K562 (cell line): ENCODE results near the gene CAMSAP3. TPM values are rescaled to one million over a fixed set of nuclear protein-coding genes. Genes with fewer than 3 reads are reported as not detected.

Experiments used
- CBX8 ChIP-seq: fragments of 200-600 bp; sonication (generic); IDR thresholded peaks from 2 replicates; pipeline ENCODE4 v1.6.1; 2012; ENCODE audit warnings: borderline replicate concordance, mixed run types, low read depth, mild to moderate bottlenecking, moderate library complexity, mixed read lengths, low read length, control low read depth, inconsistent platforms; ENCODE audit not compliant: poor library complexity, severe bottlenecking; ENCODE audit errors: extremely low read depth
- FOXM1 ChIP-seq, 2 experiments: fragments of 450-650 bp in 1 of 2; sonication (generic) in 1 of 2; formaldehyde crosslinking in 1 of 2; IDR thresholded peaks; 2 replicates each; pipeline versions ENCODE4 v1.6.1 to v1.9.0; 2017 to 2022; ENCODE audit warnings: low read depth in 2 of 2, mild to moderate bottlenecking in 2 of 2, missing genetic modification reagents in 1 of 2, moderate library complexity in 1 of 2
- GTF2E2 ChIP-seq: fragments of 200-800 bp; sonication (Bioruptor generic); IDR thresholded peaks from 2 replicates; pipeline ENCODE4 v1.6.1; 2016; ENCODE audit warnings: missing genetic modification characterization, missing compliant biosample characterization
- NR3C1 ChIP-seq: sonication (generic); formaldehyde crosslinking; IDR thresholded peaks from 2 replicates; pipeline ENCODE4 v1.8.1; 2022; ENCODE audit warnings: missing genetic modification reagents
- SP2 ChIP-seq: IDR thresholded peaks from 2 replicates; pipeline ENCODE4 v1.6.1; 2011; ENCODE audit warnings: mild to moderate bottlenecking, low read depth, low read length, moderate library complexity; ENCODE audit not compliant: poor library complexity, severe bottlenecking; ENCODE audit errors: extremely low read depth
- polyA plus RNA-seq, 8 experiments: library from polyadenylated mRNA; depleted of rRNA in 4 of 8; stranded (reverse) in 5 of 8; unstranded in 3 of 8; fragments of >200 nt; fragmentation: Nextera tagmentation in 2 of 8; fragmentation: Illumina TruSeq in 1 of 8; extraction: Ambion mirVana in 2 of 8; extraction: Trizol in 1 of 8; gene quantifications; 2 replicates each; pipeline versions ENCODE4 v1.2.1 to v1.2.3, GENCODE V29; 2011 to 2014; ENCODE audit warnings: inconsistent platforms in 1 of 8, missing spikeins in 1 of 8
- total RNA-seq, 7 experiments: library from RNA; depleted of rRNA in 6 of 7; stranded (reverse); fragments of >200 nt in 6 of 7; fragmentation: Illumina TruSeq in 2 of 7; extraction: Trizol in 2 of 7; gene quantifications; 2 replicates each; pipeline versions ENCODE4 v1.2.1 to v1.2.3, GENCODE V29; 2011 to 2021; ENCODE audit warnings: low replicate concordance in 1 of 7
- TF ChIP-seq, protein P1 (sequence below): fragments of 150-350 bp; conservative IDR thresholded peaks from 2 replicates; pipeline ENCODE4 v1.6.1; 2014; ENCODE audit warnings: low read length
- TF ChIP-seq, protein P2 (sequence below): sonication (generic); formaldehyde crosslinking; IDR thresholded peaks from 2 replicates; pipeline ENCODE4 v1.8.0; 2022; ENCODE audit warnings: mild to moderate bottlenecking, missing genetic modification reagents
- TF ChIP-seq, protein P3 (sequence below): fragments of 250-450 bp; sonication (Bioruptor Pico); IDR thresholded peaks from 2 replicates; pipeline ENCODE4 v1.4.0; 2020; ENCODE audit warnings: mild to moderate bottlenecking, moderate library complexity
- TF ChIP-seq, protein P4 (sequence below): fragments of 250-450 bp; sonication (Bioruptor Pico); IDR thresholded peaks from 2 replicates; pipeline ENCODE4 v1.5.1; 2021; ENCODE audit warnings: mild to moderate bottlenecking
- TF ChIP-seq, protein P5 (sequence below): sonication (generic); formaldehyde crosslinking; IDR thresholded peaks from 2 replicates; pipeline ENCODE4 v1.8.0; 2022; ENCODE audit warnings: mild to moderate bottlenecking, missing genetic modification reagents
- TF ChIP-seq, protein P6 (sequence below): fragments of 250-450 bp; sonication (Bioruptor Pico); IDR thresholded peaks from 2 replicates; pipeline ENCODE4 v1.5.0; 2021; ENCODE audit warnings: mild to moderate bottlenecking, moderate library complexity

The CAMSAP3 gene
- total and polyA plus RNA-seq, 9 of the 15 experiments (the other 6 are each of a cell fraction or from before 2014, with no cell fraction given): 0.01 to 0.89 (median 0.22) TPM; not detected in 1

DNA sequence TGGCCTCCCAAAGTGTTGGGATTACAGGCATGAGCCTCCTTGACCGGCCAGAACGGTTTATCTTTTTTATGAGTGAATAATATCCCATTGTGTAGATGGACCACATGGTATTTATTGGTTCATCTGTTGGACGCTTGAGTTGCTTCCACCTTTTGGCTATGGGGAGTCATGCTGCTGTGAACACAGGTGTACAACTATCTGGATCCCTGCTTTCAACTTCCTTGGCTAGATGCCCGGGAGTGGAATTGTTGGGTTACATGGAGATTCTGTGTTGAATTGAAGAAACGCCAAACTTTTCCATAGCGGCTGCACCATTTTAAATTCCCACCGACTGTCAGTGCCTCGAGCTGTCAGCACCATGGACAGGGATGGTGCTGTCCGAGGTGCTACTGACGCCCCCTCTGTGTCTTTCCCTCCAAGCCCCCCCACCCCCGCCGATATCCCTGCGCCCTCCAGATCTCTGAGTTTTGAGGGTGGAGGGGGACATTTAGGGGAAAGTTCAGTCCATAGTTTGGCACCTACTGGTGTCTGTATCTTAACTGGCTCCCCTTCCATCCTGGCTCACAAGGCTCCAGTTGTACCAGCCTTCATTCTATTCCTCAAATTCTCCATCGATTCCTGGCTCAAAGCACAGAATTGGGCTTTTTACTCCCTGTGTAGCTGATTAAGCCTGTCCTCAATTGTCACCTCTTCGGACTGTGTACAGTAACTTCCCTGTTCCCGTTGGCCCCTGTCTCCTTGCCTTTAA, 32.8 kb upstream of the CAMSAP3 start (continued):
- TF ChIP-seq SP2: no peak
- TF ChIP-seq, protein P1, sequence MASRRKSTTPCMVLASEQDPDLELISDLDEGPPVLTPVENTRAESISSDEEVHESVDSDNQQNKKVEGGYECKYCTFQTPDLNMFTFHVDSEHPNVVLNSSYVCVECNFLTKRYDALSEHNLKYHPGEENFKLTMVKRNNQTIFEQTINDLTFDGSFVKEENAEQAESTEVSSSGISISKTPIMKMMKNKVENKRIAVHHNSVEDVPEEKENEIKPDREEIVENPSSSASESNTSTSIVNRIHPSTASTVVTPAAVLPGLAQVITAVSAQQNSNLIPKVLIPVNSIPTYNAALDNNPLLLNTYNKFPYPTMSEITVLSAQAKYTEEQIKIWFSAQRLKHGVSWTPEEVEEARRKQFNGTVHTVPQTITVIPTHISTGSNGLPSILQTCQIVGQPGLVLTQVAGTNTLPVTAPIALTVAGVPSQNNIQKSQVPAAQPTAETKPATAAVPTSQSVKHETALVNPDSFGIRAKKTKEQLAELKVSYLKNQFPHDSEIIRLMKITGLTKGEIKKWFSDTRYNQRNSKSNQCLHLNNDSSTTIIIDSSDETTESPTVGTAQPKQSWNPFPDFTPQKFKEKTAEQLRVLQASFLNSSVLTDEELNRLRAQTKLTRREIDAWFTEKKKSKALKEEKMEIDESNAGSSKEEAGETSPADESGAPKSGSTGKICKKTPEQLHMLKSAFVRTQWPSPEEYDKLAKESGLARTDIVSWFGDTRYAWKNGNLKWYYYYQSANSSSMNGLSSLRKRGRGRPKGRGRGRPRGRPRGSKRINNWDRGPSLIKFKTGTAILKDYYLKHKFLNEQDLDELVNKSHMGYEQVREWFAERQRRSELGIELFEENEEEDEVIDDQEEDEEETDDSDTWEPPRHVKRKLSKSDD: no peak
- TF ChIP-seq, protein P2, sequence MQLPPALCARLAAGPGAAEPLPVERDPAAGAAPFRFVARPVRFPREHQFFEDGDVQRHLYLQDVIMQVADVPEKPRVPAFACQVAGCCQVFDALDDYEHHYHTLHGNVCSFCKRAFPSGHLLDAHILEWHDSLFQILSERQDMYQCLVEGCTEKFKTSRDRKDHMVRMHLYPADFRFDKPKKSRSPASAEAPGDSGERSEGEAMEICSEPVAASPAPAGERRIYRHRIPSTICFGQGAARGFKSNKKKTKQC (CRISPR knock-in tag): peak; percentile 100
- no peak for TF ChIP-seq GTF2E2 (tag)
- TF ChIP-seq CBX8: no peak
- TF ChIP-seq, protein P3, sequence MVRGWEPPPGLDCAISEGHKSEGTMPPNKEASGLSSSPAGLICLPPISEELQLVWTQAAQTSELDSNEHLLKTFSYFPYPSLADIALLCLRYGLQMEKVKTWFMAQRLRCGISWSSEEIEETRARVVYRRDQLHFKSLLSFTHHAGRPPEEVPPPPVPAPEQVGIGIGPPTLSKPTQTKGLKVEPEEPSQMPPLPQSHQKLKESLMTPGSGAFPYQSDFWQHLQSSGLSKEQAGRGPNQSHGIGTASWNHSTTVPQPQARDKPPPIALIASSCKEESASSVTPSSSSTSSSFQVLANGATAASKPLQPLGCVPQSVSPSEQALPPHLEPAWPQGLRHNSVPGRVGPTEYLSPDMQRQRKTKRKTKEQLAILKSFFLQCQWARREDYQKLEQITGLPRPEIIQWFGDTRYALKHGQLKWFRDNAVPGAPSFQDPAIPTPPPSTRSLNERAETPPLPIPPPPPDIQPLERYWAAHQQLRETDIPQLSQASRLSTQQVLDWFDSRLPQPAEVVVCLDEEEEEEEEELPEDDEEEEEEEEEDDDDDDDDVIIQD: no peak
- TF ChIP-seq, protein P4, sequence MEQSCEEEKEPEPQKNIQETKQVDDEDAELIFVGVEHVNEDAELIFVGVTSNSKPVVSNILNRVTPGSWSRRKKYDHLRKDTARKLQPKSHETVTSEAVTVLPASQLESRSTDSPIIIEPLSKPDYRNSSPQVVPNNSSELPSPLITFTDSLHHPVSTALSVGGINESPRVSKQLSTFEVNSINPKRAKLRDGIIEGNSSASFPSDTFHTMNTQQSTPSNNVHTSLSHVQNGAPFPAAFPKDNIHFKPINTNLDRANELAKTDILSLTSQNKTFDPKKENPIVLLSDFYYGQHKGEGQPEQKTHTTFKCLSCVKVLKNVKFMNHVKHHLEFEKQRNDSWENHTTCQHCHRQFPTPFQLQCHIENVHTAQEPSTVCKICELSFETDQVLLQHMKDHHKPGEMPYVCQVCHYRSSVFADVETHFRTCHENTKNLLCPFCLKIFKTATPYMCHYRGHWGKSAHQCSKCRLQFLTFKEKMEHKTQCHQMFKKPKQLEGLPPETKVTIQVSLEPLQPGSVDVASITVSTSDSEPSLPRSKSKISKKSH (CRISPR knock-in tag): no peak
- TF ChIP-seq NR3C1: peak; percentile 100
- TF ChIP-seq, protein P5, sequence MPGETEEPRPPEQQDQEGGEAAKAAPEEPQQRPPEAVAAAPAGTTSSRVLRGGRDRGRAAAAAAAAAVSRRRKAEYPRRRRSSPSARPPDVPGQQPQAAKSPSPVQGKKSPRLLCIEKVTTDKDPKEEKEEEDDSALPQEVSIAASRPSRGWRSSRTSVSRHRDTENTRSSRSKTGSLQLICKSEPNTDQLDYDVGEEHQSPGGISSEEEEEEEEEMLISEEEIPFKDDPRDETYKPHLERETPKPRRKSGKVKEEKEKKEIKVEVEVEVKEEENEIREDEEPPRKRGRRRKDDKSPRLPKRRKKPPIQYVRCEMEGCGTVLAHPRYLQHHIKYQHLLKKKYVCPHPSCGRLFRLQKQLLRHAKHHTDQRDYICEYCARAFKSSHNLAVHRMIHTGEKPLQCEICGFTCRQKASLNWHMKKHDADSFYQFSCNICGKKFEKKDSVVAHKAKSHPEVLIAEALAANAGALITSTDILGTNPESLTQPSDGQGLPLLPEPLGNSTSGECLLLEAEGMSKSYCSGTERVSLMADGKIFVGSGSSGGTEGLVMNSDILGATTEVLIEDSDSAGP (CRISPR knock-in tag): peak; percentile 65; the same call in 1 of the 2 replicates
- TF ChIP-seq, protein P6, sequence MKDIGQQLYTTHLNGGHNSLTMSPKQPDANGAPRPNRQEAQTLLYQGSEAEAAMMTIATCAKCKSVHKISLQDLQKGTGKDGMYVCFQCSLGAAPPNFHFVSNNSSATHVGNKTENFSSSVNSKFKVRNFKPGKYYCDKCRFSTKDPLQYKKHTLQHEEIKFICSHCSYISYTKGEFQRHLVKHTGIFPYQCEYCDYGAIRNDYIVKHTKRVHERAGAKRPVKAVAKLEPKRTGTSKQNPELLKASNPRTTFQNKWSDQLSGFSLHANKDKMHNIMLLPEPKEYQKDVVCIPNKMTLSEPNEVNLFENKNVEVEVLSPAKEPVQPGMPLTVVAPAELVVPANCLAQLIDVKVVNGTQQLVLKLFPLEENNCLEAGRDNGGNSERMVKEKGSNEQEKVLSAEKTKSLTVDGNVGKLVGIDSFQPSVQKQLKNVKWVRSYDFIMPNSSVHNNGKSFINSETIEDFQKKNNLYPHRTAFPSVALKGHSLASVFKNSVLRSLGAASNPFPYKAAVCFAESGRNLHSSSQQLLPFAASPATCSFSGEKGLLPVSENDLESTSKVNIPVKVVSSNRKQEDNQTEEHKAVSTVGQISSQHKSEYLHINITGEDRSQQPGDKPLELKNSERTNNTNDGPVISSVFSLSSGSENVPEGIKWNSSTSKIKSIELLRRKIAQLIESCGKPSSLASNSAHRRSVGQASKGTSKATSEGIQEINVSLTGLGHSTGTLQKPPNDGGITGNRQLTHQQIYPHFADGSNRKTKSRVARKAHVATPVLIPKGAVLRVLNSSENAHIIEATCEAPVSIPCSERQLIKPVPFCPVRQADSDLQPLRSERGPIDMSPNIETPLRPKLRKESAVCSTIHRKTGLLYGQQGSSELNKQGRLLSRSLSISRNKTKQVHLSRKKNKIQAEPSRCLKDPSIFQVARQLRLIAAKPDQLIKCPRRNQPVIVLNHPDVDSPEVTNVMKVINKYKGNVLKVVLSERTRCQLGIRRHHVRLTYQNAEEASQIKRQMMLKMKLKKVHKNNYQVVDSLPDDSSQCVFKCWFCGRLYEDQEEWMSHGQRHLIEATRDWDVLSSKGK (CRISPR knock-in tag): no peak
- no peak for TF ChIP-seq FOXM1 (IDR thresholded peaks at IDR 0.05; ENCODE audit: low read depth)
- peak; percentile 98 for TF ChIP-seq FOXM1 (CRISPR knock-in tag; IDR thresholded peaks at IDR 0.05; ENCODE audit: low read depth)
